Karpas-422 (cell line): ENCODE data around the gene PCDHA8. TPM values are rescaled to one million over a fixed set of nuclear protein-coding genes. Genes with fewer than 3 reads are reported as not detected.
"Not testable (repeated sequence)": the region's sequence is repeated elsewhere in the genome, so short reads cannot be mapped to it uniquely, and the experiment has no call there.

ENCODE experiments used
- DNase-seq: peaks from one replicate; pipeline ENCODE4 v3.0.0-alpha.2; 2015
- H2AFZ ChIP-seq: fragments of 200-600 bp; sonication (generic); 2 replicates; pipeline ENCODE4 v1.6.1; 2014; ENCODE audit warnings: antibody characterized with exemption, low read length, mixed read lengths
- H3K27ac ChIP-seq: fragments of 200-600 bp; sonication (generic); 2 replicates; pipeline ENCODE4 v1.5.1; 2014; ENCODE audit warnings: mild to moderate bottlenecking, low read length, moderate library complexity
- H3K27me3 ChIP-seq: fragments of 200-600 bp; sonication (generic); 2 replicates; pipeline ENCODE4 v1.6.1; 2014; ENCODE audit warnings: low read length, mixed read lengths
- H3K36me3 ChIP-seq: fragments of 200-600 bp; sonication (generic); 2 replicates; pipeline ENCODE4 v1.6.1; 2014; ENCODE audit warnings: low read length, mixed read lengths; ENCODE audit not compliant: insufficient read depth
- H3K4me1 ChIP-seq: fragments of 200-600 bp; sonication (generic); 2 replicates; pipeline ENCODE4 v1.6.1; 2014; ENCODE audit warnings: mild to moderate bottlenecking, low read length, mixed read lengths
- H3K4me2 ChIP-seq: fragments of 200-600 bp; sonication (generic); 2 replicates; pipeline ENCODE4 v1.6.1; 2014; ENCODE audit warnings: low read length, low read depth, mild to moderate bottlenecking; ENCODE audit not compliant: poor library complexity, severe bottlenecking
- H3K4me3 ChIP-seq: fragments of 200-600 bp; sonication (generic); 2 replicates; pipeline ENCODE4 v1.5.1; 2014; ENCODE audit warnings: mild to moderate bottlenecking, antibody characterized with exemption, low read length, mixed read lengths
- H3K79me2 ChIP-seq: fragments of 200-600 bp; sonication (generic); 2 replicates; pipeline ENCODE4 v1.6.1; 2014; ENCODE audit warnings: mild to moderate bottlenecking, low read length, mixed read lengths
- H3K9ac ChIP-seq: fragments of 200-600 bp; sonication (generic); 2 replicates; pipeline ENCODE4 v1.6.0; 2014; ENCODE audit warnings: low read length
- H3K9me2 ChIP-seq: fragments of 200-600 bp; sonication (generic), shearing (Covaris generic); replicated peaks from 2 replicates; pipeline ENCODE4 v1.6.0; 2014; ENCODE audit warnings: mild to moderate bottlenecking, low read length, moderate library complexity; ENCODE audit not compliant: insufficient read depth
- H3K9me3 ChIP-seq: fragments of 300-700, 200-600 bp; sonication (generic); 2 replicates; pipeline ENCODE4 v1.6.1; 2014; ENCODE audit warnings: low read length, mixed read lengths
- H4K20me1 ChIP-seq: fragments of 200-600 bp; sonication (generic); 2 replicates; pipeline ENCODE4 v1.6.1; 2014; ENCODE audit warnings: mild to moderate bottlenecking, antibody characterized with exemption, low read length, low read depth; ENCODE audit not compliant: insufficient read depth
- total RNA-seq: library from RNA; depleted of rRNA; stranded (reverse); fragments of >200 nt; shearing (Covaris generic); gene quantifications from 2 replicates; pipeline ENCODE4 v1.2.3, GENCODE V29; 2014; ENCODE audit warnings: low replicate concordance

The PCDHA8 gene
- total RNA-seq, 1 experiment from 2014 or later: not detected

DNA sequence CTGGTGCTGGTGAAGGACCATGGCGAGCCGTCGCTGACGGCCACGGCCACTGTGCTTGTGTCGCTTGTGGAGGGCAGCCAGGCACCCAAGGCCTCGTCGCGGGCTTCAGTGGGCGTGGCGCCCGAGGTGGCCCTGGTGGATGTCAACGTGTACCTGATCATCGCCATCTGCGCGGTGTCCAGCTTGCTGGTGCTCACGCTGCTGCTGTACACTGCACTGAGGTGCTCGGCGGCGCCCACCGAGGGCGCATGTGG, 16.9 kb downstream of the PCDHA8 start:
- H3K27ac ChIP-seq: no peak overlapping the region
- no peaks in the 10 kb centered on the region for H3K36me3 ChIP-seq
- no peak overlapping the region for H3K4me2 ChIP-seq
- H3K9me2 ChIP-seq: no peaks in the 10 kb centered on the region
- no peak for DNase-seq
- no peaks in the 10 kb centered on the region for H3K4me1 ChIP-seq
- H3K9me3 ChIP-seq: no peaks in the 10 kb centered on the region
- no peaks in the 10 kb centered on the region for H3K27me3 ChIP-seq
- no peaks in the 10 kb centered on the region for H3K79me2 ChIP-seq
- no peaks in the 10 kb centered on the region for H4K20me1 ChIP-seq
- H3K9ac ChIP-seq: no peak overlapping the region
- H3K4me3 ChIP-seq: no peak overlapping the region
- H2AFZ ChIP-seq: no peak overlapping the region

DNA sequence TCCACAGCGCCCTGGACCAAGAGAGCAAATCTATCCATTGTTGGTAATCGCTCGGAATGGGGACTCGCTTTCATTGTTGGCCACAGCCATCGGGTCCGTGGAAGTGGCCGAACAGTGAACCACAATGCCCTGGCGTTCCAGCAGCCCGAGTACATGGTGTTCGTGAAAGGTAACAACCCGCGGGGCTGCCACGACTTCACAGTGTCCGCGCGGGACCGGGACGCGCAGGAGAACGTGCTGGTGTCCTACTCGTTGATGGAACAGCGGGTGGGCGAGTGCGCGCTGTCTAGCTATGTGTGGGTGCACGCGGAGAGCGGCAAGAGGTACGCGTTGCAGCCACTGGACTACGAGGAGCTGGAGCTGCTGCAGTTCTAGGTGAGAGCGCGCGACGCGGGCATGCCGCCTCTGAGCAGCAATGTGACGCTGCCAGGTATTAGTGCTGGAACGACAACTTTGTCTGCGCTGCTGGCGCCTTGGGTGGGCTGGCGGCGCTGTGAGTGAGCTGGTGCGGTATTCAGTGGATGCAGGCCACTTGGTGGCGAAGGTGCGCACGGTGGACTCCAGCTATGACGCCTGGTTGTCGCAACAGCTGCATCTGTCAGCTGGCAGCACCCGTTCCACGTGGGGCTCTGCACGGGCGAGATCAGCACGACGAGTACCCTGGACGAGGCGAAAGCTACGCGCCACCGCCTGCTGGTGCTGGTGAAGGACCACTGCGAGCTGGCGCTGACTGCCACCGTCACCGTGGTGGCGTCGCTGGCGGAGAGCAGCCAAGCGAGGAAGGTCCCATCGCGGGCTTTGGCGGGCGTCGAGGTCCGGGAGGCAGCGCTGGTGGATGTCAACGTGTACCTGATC, 21.7 kb downstream of the PCDHA8 start:
- Histone ChIP-seq H3K4me3 (no peak overlapping the region), H2AFZ (no peak overlapping the region), H3K27me3 (no peaks in the 10 kb centered on the region), H3K4me2 (no peak overlapping the region), H3K79me2 (no peaks in the 10 kb centered on the region), H3K9me2 (no peaks in the 10 kb centered on the region), H3K27ac (no peak overlapping the region), H4K20me1 (no peaks in the 10 kb centered on the region), H3K9ac (no peak overlapping the region), H3K4me1 (no peaks in the 10 kb centered on the region), H3K36me3 (no peaks in the 10 kb centered on the region), H3K9me3 (no peaks in the 10 kb centered on the region)
- DNase-seq: no peak

DNA sequence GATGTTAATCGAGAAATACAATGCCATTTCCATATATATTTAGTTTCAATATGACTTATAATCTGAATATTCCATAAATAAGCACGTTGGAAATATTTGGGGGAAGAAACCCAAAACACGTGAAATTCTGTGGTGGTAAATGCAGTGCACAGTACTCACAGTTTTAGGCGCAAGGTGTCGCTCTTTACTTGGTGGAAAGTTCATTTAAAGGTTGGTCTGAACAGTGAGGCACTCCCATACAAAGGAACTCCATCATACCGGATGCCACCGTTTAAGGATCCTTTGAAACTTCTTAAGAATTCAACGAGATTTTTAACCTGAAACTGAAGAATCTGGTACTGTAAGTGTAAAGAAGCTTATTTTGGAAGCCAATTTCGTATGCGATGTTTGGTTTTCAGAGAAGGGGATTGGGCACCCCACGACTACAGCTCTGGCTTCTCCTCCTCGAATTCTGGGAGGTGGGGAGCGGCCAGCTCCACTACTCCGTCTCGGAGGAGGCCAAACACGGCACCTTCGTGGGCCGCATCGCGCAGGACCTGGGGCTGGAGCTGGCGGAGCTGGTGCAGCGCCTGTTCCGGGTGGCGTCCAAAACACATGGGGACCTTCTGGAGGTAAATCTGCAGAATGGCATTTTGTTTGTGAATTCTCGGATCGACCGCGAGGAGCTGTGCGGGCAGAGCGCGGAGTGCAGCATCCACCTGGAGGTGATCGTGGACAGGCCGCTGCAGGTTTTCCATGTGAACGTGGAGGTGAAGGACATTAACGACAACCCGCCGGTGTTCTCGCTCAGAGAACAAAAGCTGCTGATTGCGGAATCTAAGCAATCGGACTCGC, 28.0 kb downstream of the PCDHA8 start, which contains the start of gene PCDHA11:
PCDHA11 (plus strand) TSS at position 237 of the 834 bp plus-strand sequence; CDS start at position 384, 147 bp downstream.
- Histone ChIP-seq H3K9ac (no peak within 1 kb of the TSS), H3K4me2 (no peak within 1 kb of the TSS)

DNA sequence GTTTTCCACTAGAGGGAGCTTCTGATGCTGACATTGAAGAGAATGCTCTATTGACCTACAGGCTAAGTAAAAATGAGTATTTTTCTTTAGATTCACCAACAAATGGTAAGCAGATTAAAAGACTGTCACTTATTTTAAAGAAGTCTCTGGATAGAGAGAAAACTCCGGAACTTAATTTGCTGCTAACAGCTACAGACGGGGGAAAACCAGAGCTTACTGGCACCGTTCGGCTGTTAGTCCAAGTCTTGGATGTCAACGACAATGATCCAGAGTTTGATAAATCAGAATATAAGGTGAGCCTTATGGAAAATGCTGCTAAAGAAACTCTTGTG, 28.5 kb downstream of the PCDHA8 start:
- Histone ChIP-seq H3K4me1 (no peaks in the 10 kb centered on the region), H3K27ac (no peak overlapping the region), H3K36me3 (no peaks in the 10 kb centered on the region), H3K9ac (no peak overlapping the region), H3K9me2 (0 out of 2 replicates have a peak, but pooled peaks cover 2% of the 10 kb centered on the region), H3K27me3 (no peaks in the 10 kb centered on the region), H4K20me1 (no peaks in the 10 kb centered on the region), H2AFZ (no peak overlapping the region), H3K4me3 (no peak overlapping the region), H3K4me2 (no peak overlapping the region), H3K9me3 (no peaks in the 10 kb centered on the region), H3K79me2 (no peaks in the 10 kb centered on the region)
- no peak for DNase-seq

More for the DNA sequence above, 28.0 kb downstream of the PCDHA8 start, which contains the start of gene PCDHA11:
- H2AFZ ChIP-seq: no peak within 1 kb of the TSS
- no peaks in the 10 kb centered on the region for H3K36me3 ChIP-seq
- no peak for DNase-seq
- no peaks in the 10 kb centered on the region for H4K20me1 ChIP-seq
- no peaks in the 10 kb centered on the region for H3K9me3 ChIP-seq
- no peak within 1 kb of the TSS for H3K4me3 ChIP-seq
- H3K9me2 ChIP-seq: no peaks in the 10 kb centered on the region
- no peaks in the 10 kb centered on the region for H3K79me2 ChIP-seq
- H3K27me3 ChIP-seq: no peaks in the 10 kb centered on the region
- H3K4me1 ChIP-seq: no peaks in the 10 kb centered on the region
- H3K27ac ChIP-seq: no peak within 1 kb of the TSS

DNA sequence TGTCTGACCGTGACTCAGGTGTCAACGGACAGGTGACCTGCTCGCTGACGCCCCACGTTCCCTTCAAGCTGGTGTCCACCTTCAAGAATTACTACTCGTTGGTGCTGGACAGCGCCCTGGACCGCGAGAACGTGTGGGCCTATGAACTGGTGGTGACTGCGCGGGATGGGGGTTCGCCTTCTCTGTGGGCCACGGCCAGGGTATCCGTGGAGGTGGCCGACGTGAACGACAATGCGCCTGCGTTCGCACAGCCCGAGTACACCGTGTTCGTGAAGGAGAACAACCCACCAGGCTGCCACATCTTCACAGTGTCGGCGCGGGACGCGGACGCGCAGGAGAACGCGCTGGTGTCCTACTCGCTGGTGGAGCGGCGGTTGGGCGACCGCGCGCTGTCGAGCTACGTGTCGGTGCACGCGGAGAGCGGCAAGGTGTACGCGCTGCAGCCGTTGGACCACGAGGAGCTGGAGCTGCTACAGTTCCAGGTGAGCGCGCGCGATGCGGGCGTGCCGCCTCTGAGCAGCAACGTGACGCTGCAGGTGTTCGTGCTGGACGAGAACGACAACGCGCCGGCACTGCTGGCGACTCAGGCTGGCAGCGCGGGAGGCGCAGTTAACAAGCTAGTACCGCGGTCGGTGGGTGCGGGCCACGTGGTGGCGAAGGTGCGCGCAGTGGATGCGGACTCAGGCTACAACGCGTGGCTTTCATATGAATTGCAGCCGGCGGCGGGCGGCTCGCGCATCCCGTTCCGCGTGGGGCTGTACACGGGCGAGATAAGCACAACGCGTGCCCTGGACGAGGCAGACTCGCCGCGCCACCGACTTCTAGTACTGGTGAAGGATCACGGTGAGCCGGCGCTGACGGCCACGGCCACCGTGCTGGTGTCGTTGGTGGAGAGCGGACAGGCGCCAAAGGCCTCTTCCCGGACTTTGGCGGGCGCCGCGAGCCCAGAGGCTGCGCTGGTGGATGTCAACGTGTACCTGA, 29.5 kb downstream of the PCDHA8 start:
- H3K9ac ChIP-seq: no peak overlapping the region
- H3K27me3 ChIP-seq: no peaks in the 10 kb centered on the region
- no peaks in the 10 kb centered on the region for H3K79me2 ChIP-seq
- H3K4me3 ChIP-seq: no peak overlapping the region
- H3K9me2 ChIP-seq: 0 out of 2 replicates have a peak, but pooled peaks cover 3% of the 10 kb centered on the region
- no peak overlapping the region for H3K4me2 ChIP-seq
- H2AFZ ChIP-seq: no peak overlapping the region
- DNase-seq: no peak
- no peaks in the 10 kb centered on the region for H4K20me1 ChIP-seq
- H3K9me3 ChIP-seq: no peaks in the 10 kb centered on the region
- no peaks in the 10 kb centered on the region for H3K36me3 ChIP-seq
- H3K4me1 ChIP-seq: no peaks in the 10 kb centered on the region
- H3K27ac ChIP-seq: no peak overlapping the region

DNA sequence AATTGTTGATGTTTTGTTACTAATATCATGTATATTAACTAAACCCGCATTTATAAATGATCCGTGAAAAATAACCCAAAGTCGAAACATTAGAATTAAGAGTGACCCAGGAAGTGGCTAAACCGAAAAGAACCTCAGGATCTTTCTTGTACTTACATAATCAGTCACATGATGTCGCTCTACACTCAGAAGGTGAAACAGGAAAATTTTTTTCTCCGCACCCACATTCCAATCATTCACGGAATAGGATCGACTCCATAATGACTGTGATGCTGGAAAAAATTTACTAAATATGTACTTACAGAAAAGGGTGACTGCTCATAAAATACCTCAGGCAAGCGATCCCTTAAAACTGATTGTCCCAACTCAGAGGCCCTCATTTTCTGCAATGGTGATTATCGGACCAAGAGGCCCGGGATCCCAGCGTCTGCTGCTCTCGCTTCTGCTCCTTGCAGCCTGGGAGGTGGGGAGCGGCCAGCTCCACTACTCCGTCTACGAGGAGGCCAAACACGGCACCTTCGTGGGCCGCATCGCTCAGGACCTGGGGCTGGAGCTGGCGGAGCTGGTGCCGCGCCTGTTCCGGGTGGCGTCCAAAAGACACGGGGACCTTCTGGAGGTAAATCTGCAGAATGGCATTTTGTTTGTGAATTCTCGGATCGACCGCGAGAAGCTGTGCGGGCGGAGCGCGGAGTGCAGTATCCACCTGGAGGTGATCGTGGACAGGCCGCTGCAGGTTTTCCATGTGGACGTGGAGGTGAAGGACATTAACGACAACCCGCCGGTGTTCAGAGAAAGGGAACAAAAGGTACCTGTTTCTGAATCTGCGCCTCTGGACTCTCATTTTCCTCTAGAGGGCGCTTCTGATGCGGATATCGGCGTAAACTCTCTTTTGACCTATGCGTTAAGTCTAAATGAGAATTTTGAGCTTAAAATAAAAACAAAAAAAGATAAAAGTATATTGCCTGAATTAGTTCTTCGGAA, 34.4 kb downstream of the PCDHA8 start, which contains the start of gene PCDHA12:
PCDHA12 (plus strand) TSS at position 224 of the 981 bp plus-strand sequence; CDS start at position 389, 165 bp downstream.
- Histone ChIP-seq H3K27ac (no peak within 1 kb of the TSS), H3K9me3 (no peaks in the 10 kb centered on the region), H4K20me1 (no peaks in the 10 kb centered on the region), H3K36me3 (no peaks in the 10 kb centered on the region), H3K9me2 (0 out of 2 replicates have a peak, but pooled peaks cover 3% of the 10 kb centered on the region), H3K27me3 (no peaks in the 10 kb centered on the region), H3K9ac (no peak within 1 kb of the TSS), H3K79me2 (no peaks in the 10 kb centered on the region), H3K4me2 (no peak within 1 kb of the TSS), H3K4me1 (no peaks in the 10 kb centered on the region), H2AFZ (no peak within 1 kb of the TSS), H3K4me3 (no peak within 1 kb of the TSS)
- DNase-seq: no peak

DNA sequence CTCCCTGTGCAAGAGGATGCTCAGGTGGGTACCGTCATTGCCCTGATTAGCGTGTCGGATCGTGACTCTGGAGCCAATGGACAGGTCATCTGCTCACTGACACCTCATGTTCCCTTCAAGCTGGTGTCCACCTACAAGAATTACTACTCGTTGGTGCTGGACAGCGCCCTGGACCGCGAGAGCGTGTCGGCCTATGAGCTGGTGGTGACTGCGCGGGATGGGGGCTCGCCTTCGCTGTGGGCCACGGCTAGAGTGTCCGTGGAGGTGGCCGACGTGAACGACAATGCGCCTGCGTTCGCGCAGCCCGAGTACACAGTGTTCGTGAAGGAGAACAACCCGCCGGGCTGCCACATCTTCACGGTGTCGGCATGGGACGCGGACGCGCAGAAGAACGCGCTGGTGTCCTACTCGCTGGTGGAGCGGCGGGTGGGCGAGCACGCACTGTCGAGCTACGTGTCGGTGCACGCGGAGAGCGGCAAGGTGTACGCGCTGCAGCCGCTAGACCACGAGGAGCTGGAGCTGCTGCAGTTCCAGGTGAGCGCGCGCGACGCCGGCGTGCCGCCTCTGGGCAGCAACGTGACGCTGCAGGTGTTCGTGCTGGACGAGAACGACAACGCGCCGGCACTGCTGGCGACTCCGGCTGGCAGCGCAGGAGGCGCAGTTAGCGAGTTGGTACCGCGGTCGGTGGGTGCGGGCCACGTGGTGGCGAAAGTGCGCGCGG, 35.7 kb downstream of the PCDHA8 start:
- H3K27ac ChIP-seq, H3K9me2 ChIP-seq, DNase-seq, H4K20me1 ChIP-seq, H2AFZ ChIP-seq, H3K4me3 ChIP-seq, H3K9me3 ChIP-seq, H3K4me2 ChIP-seq, H3K4me1 ChIP-seq, H3K27me3 ChIP-seq, H3K36me3 ChIP-seq, H3K79me2 ChIP-seq, H3K9ac ChIP-seq: not testable (repeated sequence)
